HepG2 (cell line): Measurements from ENCODE around the gene NFS1. TPM values are rescaled to one million over a fixed set of nuclear protein-coding genes. Genes with fewer than 3 reads are reported as not detected.

Experiments used
- ATAC-seq: fragments of 200-7000 bp; cut with Tn5 transposase; 3 replicates; pipeline ENCODE4 v1.9.1; 2020; ENCODE audit warnings: mild to moderate bottlenecking, moderate library complexity
- BruUV-seq: library from RNA; stranded (reverse); fragments of 400-500 nt; replicated peaks from 2 replicates; lab custom pipeline; 2021; lab: Mats Ljungman, UMichigan
- CTCF ChIA-PET: fragments of 300-600 bp; formaldehyde crosslinking; extraction: SDS; loops from one replicate; lab custom pipeline; 2021; ENCODE audit warnings: low total read pairs, inconsistent platforms, low intra/inter-chr PET ratio; lab: Yijun Ruan, JAX
- POLR2A ChIA-PET: fragments of 350-600 bp; sonication (Branson Sonifier 250); formaldehyde crosslinking; loops from one replicate; lab custom pipeline; 2020; ENCODE audit warnings: antibody characterized with exemption, inconsistent platforms; lab: Yijun Ruan, JAX
- DNase-seq: peaks from one replicate; pipeline ENCODE4 v3.0.0-alpha.2; 2015; ENCODE audit warnings: low spot score
- FAIRE-seq: peaks from 3 replicates; lab custom pipeline; 2011; peaks lifted over from hg19 to GRCh38; lab: Jason Lieb, UNC
- H2AFZ ChIP-seq: one replicate; pipeline ENCODE4 v1.6.1; 2011; ENCODE audit warnings: low read length, inconsistent platforms
- H3K27ac ChIP-seq: fragments of 300-600 bp; 3 replicates; pipeline ENCODE4 v1.8.0; 2011; ENCODE audit warnings: mixed run types, mild to moderate bottlenecking, mixed read lengths, low read length, inconsistent platforms; ENCODE audit not compliant: insufficient read depth; ENCODE audit errors: extremely low read length
- H3K27me3 ChIP-seq, 2 experiments: fragments of 200-600 bp in 1 of 2; 2 replicates in 1 of 2; 3 replicates in 1 of 2; pipeline versions ENCODE4 v1.6.0 to v1.8.0; 2011; ENCODE audit warnings: low read length in 2 of 2, mild to moderate bottlenecking in 2 of 2, moderate library complexity in 2 of 2, inconsistent platforms in 1 of 2; ENCODE audit not compliant: insufficient read depth in 2 of 2, control insufficient read depth in 1 of 2
- H3K36me3 ChIP-seq, 2 experiments: fragments of 200-600 bp in 1 of 2; replicated peaks in 1 of 2; 2 replicates in 1 of 2; 3 replicates in 1 of 2; pipeline versions ENCODE4 v1.5.1 to v1.8.0; 2011; ENCODE audit warnings: low read length in 2 of 2, inconsistent platforms in 1 of 2; ENCODE audit not compliant: insufficient read depth in 2 of 2, control insufficient read depth in 1 of 2
- H3K4me1 ChIP-seq: 2 replicates; pipeline ENCODE4 v1.5.1; 2012; ENCODE audit warnings: low read length, inconsistent platforms; ENCODE audit not compliant: insufficient read depth
- H3K4me2 ChIP-seq: 2 replicates; pipeline ENCODE4 v1.6.0; 2011; ENCODE audit warnings: low read depth, low read length, inconsistent platforms
- H3K4me3 ChIP-seq, 3 experiments: fragments of 200-600 bp in 1 of 3; sonication (generic), shearing (Covaris generic) in 1 of 3; replicated peaks in 1 of 3; 2 replicates each; pipeline ENCODE4 v1.5.1; 2011 to 2016; ENCODE audit warnings: low read length in 3 of 3, inconsistent platforms in 2 of 3, low read depth in 2 of 3, mild to moderate bottlenecking in 2 of 3, control low read depth in 1 of 3, mixed read lengths in 1 of 3; ENCODE audit not compliant: insufficient read depth in 1 of 3
- H3K79me2 ChIP-seq: one replicate; pipeline ENCODE4 v1.6.1; 2011; ENCODE audit warnings: low read length, inconsistent platforms; ENCODE audit not compliant: insufficient read depth
- H3K9ac ChIP-seq: 2 replicates; pipeline ENCODE4 v1.6.0; 2011; ENCODE audit warnings: mild to moderate bottlenecking, low read depth, low read length, inconsistent platforms; ENCODE audit not compliant: insufficient read depth
- H3K9me3 ChIP-seq: 2 replicates; pipeline ENCODE4 v1.5.1; 2012; ENCODE audit warnings: mild to moderate bottlenecking, low read length
- H4K20me1 ChIP-seq: 2 replicates; pipeline ENCODE4 v1.6.0; 2011; ENCODE audit warnings: inconsistent platforms, mild to moderate bottlenecking, low read length, moderate library complexity; ENCODE audit not compliant: insufficient read depth
- AGO2 ChIP-seq: fragments of 200-400 bp; formaldehyde crosslinking; optimal IDR thresholded peaks from 2 replicates; pipeline ENCODE3; 2017; ENCODE audit warnings: mild to moderate bottlenecking, low read depth, low read length, moderate library complexity
- AKNA ChIP-seq: sonication (generic); formaldehyde crosslinking; IDR thresholded peaks from 2 replicates; pipeline ENCODE4 v1.4.0; 2020; ENCODE audit warnings: missing genetic modification reagents, borderline replicate concordance
- HOXA5 ChIP-seq: sonication (generic); formaldehyde crosslinking; IDR thresholded peaks from 2 replicates; pipeline ENCODE4 v1.4.0; 2020; ENCODE audit warnings: missing genetic modification reagents
- NR2F1 ChIP-seq, 2 experiments: fragments of 450-650 bp in 1 of 2; formaldehyde crosslinking in 1 of 2; IDR thresholded peaks; 2 replicates each; pipeline versions ENCODE4 v1.5.0 to v1.6.1; 2016 to 2020; ENCODE audit warnings: mild to moderate bottlenecking in 1 of 2, missing compliant biosample characterization in 1 of 2, missing genetic modification reagents in 1 of 2, moderate library complexity in 1 of 2
- POLR2A ChIP-seq, 2 experiments: IDR thresholded peaks; 2 replicates each; pipeline ENCODE4 v1.6.1; 2011; ENCODE audit warnings: low read depth in 2 of 2, low read length in 2 of 2, mild to moderate bottlenecking in 1 of 2, moderate library complexity in 1 of 2; ENCODE audit not compliant: insufficient read depth in 1 of 2
- RBM22 ChIP-seq: fragments of 200-400 bp; formaldehyde crosslinking; optimal IDR thresholded peaks from 2 replicates; pipeline ENCODE3; 2017; ENCODE audit warnings: mild to moderate bottlenecking, low read length, moderate library complexity
- RFXANK ChIP-seq: IDR thresholded peaks from 2 replicates; pipeline ENCODE4 v1.6.1; 2016
- SNAPC2 ChIP-seq: sonication (generic); formaldehyde crosslinking; IDR thresholded peaks from 2 replicates; pipeline ENCODE4 v1.8.1; 2022; ENCODE audit warnings: mild to moderate bottlenecking, missing genetic modification reagents
- WIZ ChIP-seq: sonication (generic); formaldehyde crosslinking; IDR thresholded peaks from 2 replicates; pipeline ENCODE4 v1.5.1; 2020; ENCODE audit warnings: mild to moderate bottlenecking, missing genetic modification reagents
- ZBTB42 ChIP-seq: sonication (generic); formaldehyde crosslinking; IDR thresholded peaks from 2 replicates; pipeline ENCODE4 v1.5.0; 2020; ENCODE audit warnings: mild to moderate bottlenecking, missing genetic modification reagents
- ZFP36L1 ChIP-seq: sonication (generic); formaldehyde crosslinking; IDR thresholded peaks from 2 replicates; pipeline ENCODE4 v1.8.0; 2022; ENCODE audit warnings: mild to moderate bottlenecking, missing genetic modification reagents, moderate library complexity
- ZNF136 ChIP-seq: sonication (generic); formaldehyde crosslinking; IDR thresholded peaks from 2 replicates; pipeline ENCODE4 v1.8.1; 2022; ENCODE audit warnings: low read depth, mild to moderate bottlenecking, moderate library complexity, missing genetic modification reagents
- ZNF850 ChIP-seq: sonication (generic); formaldehyde crosslinking; conservative IDR thresholded peaks from 2 replicates; pipeline ENCODE4 v1.9.0; 2021; ENCODE audit warnings: mild to moderate bottlenecking, missing genetic modification reagents
- ZSCAN9 ChIP-seq: IDR thresholded peaks from 2 replicates; pipeline ENCODE4 v1.6.1; 2016; ENCODE audit warnings: borderline replicate concordance
- WGBS: methylation state at CpG from one replicate; pipeline ENCODE4 v1.1.6; 2017; ENCODE audit warnings: low lambda C conversion rate; 5-methylcytosine and 5-hydroxymethylcytosine counted together
- in situ Hi-C: cut with HindIII; loops from 2 replicates; pipeline ENCODE4 v1.10.0; 2017; ENCODE audit warnings: low pct_unique_long_range_greater_than_20kb; ENCODE audit not compliant: extremely low pct_ligation_motif_present
- intact Hi-C: fragments of 100-400 bp; cut with micrococcal nuclease; formaldehyde crosslinking; loops from one replicate; pipeline ENCODE4 v1.10.0; 2022; ENCODE audit not compliant: unreplicated experiment
- polyA plus RNA-seq, 8 experiments: library from polyadenylated mRNA; depleted of rRNA in 3 of 8; stranded (reverse) in 7 of 8; unstranded in 1 of 8; fragments of >200 nt; fragmentation: Illumina TruSeq in 4 of 8; extraction: Trizol in 4 of 8; gene quantifications; 2 replicates each; pipeline versions ENCODE4 v1.2.1 to v1.2.3, GENCODE V29; 2011 to 2016; ENCODE audit warnings: low read depth in 4 of 8, missing spikeins in 1 of 8, mixed read lengths in 1 of 8; ENCODE audit not compliant: insufficient read depth in 1 of 8
- total RNA-seq, 5 experiments: library from RNA; depleted of rRNA; stranded (reverse); fragments of >200 nt; fragmentation: Illumina TruSeq; extraction: Trizol; gene quantifications; 2 replicates each; pipeline ENCODE4 v1.2.3, GENCODE V29; 2016; ENCODE audit warnings: low read depth in 1 of 5

The NFS1 gene
- total and polyA plus RNA-seq, 2 of the 13 experiments (the other 11 are each of a cell fraction or from before 2014, with no cell fraction given), result 65.9 to 88.1 TPM

GRCh38 chr20:35721621-35722020, 22.5 kb upstream of the NFS1 start (continued):
- TF ChIP-seq RBM22 (peak; percentile 56), WIZ (no peak), ZNF136 (CRISPR knock-in tag) (no peak), HOXA5 (peak; percentile 49), AKNA (no peak), ZBTB42 (CRISPR knock-in tag) (no peak), POLR2A (IDR thresholded peaks at IDR 0.05; ENCODE audit: insufficient read depth in 1 of 2, low read depth in 2 of 2, low read length in 2 of 2) (0 out of 4 replicates have a peak, but pooled peaks of 1 of the 2 experiments have one; percentile 16), SNAPC2 (no peak), RFXANK (0 out of 2 replicates have a peak, but pooled peaks have one; percentile 30), ZNF850 (CRISPR knock-in tag) (no peak)

DNA sequence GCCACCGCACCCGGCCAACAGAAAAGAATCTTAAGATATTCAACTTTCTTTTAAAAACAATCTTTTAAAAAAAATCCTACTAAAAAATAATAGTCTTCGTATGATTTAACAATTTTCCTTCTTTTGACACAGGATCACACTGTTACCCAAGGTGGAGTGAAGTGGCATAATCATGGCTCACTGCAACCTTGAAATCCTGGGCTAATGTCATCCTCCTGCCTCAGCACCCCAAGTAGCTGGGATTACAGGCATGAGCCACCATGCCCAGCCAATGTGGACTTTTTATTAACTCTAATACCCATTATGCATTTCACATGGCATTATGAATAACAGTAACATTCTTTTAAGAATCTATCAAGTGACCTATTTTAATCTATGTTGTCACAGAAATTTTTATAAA, 22.1 kb upstream of the NFS1 start:
- WGBS, result 97% methylated on average over 3 of the region's 3 CpGs
- peak; percentile 5 for TF ChIP-seq AGO2
- no peak for TF ChIP-seq ZSCAN9 (CRISPR knock-in tag)
- TF ChIP-seq NR2F1 (CRISPR knock-in tag; IDR thresholded peaks at IDR 0.05), result peak in 1 of 2 experiments; percentile 38; a peak in 1 of 4 replicates
- 0 out of 2 replicates have a peak, but pooled peaks have one; percentile 22 for TF ChIP-seq ZFP36L1 (CRISPR knock-in tag)
- TF ChIP-seq, all 625 proteins: peak for 3
- FAIRE-seq (no peak), ATAC-seq (no peak), DNase-seq (no peak)
- Histone ChIP-seq H3K4me2 (no peak overlapping the region), H3K36me3 (peaks cover 74 to 97% of the 10 kb centered on the region in 2 experiments), H3K4me3 (no peak overlapping the region), H3K9me3 (no peaks in the 10 kb centered on the region), H3K9ac (no peak overlapping the region), H3K27me3 (no peaks in the 10 kb centered on the region), H3K27ac (no peak overlapping the region), H4K20me1 (peaks cover 100% of the 10 kb centered on the region), H3K79me2 (peaks cover 90% of the 10 kb centered on the region), H3K4me1 (0 out of 2 replicates have a peak, but pooled peaks cover 5% of the 10 kb centered on the region), H2AFZ (no peak overlapping the region)
- ChIA-PET CTCF (no interaction called here), POLR2A (interaction anchor here (1.9 to 23.6 kb wide), 3 partner anchors 4 to 15 kb away, joined by 10 to 319 read pairs (median 319); partner anchors contain the start of genes NFS1 and ROMO1)
- TSS peak; percentile 11 for BruUV-seq
- intact Hi-C loops (no loop called here), in situ Hi-C loops (no loop called here)
